ENCODE data around the gene PDSS2.
"Not testable (repeated sequence)": the region's sequence is repeated elsewhere in the genome, so short reads cannot be mapped to it uniquely, and the experiment has no call there.

- not testable (repeated sequence) for TF ChIP-seq CTCF, POLR2A (IDR thresholded peaks at IDR 0.05)
Observed at GRCh38 chr6:107475826-107476225, 16.5 kb upstream of the PDSS2 start.
